Measurements from ENCODE around the gene TMEM63B. TPM values are rescaled to one million over a fixed set of nuclear protein-coding genes. Genes with fewer than 3 reads are reported as not detected.

Gene TMEM63B
- total and polyA plus RNA-seq, 9 of the 15 experiments (the other 6 are each of a cell fraction or from before 2014, with no cell fraction given) = 0.14 to 39.4 (median 14.4) TPM

- TF ChIP-seq, protein P1, sequence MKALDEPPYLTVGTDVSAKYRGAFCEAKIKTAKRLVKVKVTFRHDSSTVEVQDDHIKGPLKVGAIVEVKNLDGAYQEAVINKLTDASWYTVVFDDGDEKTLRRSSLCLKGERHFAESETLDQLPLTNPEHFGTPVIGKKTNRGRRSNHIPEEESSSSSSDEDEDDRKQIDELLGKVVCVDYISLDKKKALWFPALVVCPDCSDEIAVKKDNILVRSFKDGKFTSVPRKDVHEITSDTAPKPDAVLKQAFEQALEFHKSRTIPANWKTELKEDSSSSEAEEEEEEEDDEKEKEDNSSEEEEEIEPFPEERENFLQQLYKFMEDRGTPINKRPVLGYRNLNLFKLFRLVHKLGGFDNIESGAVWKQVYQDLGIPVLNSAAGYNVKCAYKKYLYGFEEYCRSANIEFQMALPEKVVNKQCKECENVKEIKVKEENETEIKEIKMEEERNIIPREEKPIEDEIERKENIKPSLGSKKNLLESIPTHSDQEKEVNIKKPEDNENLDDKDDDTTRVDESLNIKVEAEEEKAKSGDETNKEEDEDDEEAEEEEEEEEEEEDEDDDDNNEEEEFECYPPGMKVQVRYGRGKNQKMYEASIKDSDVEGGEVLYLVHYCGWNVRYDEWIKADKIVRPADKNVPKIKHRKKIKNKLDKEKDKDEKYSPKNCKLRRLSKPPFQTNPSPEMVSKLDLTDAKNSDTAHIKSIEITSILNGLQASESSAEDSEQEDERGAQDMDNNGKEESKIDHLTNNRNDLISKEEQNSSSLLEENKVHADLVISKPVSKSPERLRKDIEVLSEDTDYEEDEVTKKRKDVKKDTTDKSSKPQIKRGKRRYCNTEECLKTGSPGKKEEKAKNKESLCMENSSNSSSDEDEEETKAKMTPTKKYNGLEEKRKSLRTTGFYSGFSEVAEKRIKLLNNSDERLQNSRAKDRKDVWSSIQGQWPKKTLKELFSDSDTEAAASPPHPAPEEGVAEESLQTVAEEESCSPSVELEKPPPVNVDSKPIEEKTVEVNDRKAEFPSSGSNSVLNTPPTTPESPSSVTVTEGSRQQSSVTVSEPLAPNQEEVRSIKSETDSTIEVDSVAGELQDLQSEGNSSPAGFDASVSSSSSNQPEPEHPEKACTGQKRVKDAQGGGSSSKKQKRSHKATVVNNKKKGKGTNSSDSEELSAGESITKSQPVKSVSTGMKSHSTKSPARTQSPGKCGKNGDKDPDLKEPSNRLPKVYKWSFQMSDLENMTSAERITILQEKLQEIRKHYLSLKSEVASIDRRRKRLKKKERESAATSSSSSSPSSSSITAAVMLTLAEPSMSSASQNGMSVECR (CRISPR knock-in tag; IDR thresholded peaks at IDR 0.05) = 0 out of 2 replicates have a peak, but pooled peaks have one; percentile 31
- TF ChIP-seq XRCC5 (IDR thresholded peaks at IDR 0.05; ENCODE audit: low read depth, low read length) (0 out of 2 replicates have a peak, but pooled peaks have one; percentile 27), OTX1 (CRISPR knock-in tag; IDR thresholded peaks at IDR 0.05) (no peak), SPI1 (IDR thresholded peaks at IDR 0.05; ENCODE audit: borderline replicate concordance, low read depth, low read length) (0 out of 2 replicates have a peak, but pooled peaks have one; percentile 20), ZSCAN32 (CRISPR knock-in tag; IDR thresholded peaks at IDR 0.05) (no peak), ZFPM2 (CRISPR knock-in tag; IDR thresholded peaks at IDR 0.05) (no peak), RBM25 (IDR thresholded peaks at IDR 0.05; ENCODE audit: low read depth, low read length, severe bottlenecking) (peak; percentile 81), MYNN (IDR thresholded peaks at IDR 0.05) (peak; percentile 80), MYNN (CRISPR knock-in tag; IDR thresholded peaks at IDR 0.05) (no peak), POU5F1 (IDR thresholded peaks at IDR 0.05; ENCODE audit: borderline replicate concordance, low read depth, low read length, partially characterized antibody) (no peak), L3MBTL2 (IDR thresholded peaks at IDR 0.05) (peak; percentile 66), AFF1 (IDR thresholded peaks at IDR 0.05; ENCODE audit: low read depth in 1 of 2, partially characterized antibody in 2 of 2) (peak in 1 of 2 experiments; percentile 19), ATF6 (CRISPR knock-in tag; IDR thresholded peaks at IDR 0.05) (no peak)
- TF ChIP-seq, protein P2, sequence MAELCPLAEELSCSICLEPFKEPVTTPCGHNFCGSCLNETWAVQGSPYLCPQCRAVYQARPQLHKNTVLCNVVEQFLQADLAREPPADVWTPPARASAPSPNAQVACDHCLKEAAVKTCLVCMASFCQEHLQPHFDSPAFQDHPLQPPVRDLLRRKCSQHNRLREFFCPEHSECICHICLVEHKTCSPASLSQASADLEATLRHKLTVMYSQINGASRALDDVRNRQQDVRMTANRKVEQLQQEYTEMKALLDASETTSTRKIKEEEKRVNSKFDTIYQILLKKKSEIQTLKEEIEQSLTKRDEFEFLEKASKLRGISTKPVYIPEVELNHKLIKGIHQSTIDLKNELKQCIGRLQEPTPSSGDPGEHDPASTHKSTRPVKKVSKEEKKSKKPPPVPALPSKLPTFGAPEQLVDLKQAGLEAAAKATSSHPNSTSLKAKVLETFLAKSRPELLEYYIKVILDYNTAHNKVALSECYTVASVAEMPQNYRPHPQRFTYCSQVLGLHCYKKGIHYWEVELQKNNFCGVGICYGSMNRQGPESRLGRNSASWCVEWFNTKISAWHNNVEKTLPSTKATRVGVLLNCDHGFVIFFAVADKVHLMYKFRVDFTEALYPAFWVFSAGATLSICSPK (IDR thresholded peaks at IDR 0.05; ENCODE audit: borderline replicate concordance) = no peak
Observed at GRCh38 chr6:44078827-44079671, 48.3 kb upstream of the TMEM63B start (continued).
